OCI-LY1 (cell line): Measurements from ENCODE around the gene ZNF555.

ENCODE experiments used
- CTCF ChIP-seq: fragments of 200-600 bp; sonication (generic), shearing (Covaris generic); IDR thresholded peaks from 2 replicates; pipeline ENCODE4 v1.5.1; 2017; ENCODE audit warnings: mild to moderate bottlenecking, antibody characterized with exemption, low read length, moderate library complexity, mixed read lengths
- EZH2 ChIP-seq: fragments of 200-600 bp; sonication (generic), shearing (Covaris generic); IDR thresholded peaks from 2 replicates; pipeline ENCODE4 v1.8.0; 2017; ENCODE audit warnings: borderline replicate concordance, mixed run types, mild to moderate bottlenecking, antibody characterized with exemption, low read length, moderate library complexity, mixed read lengths

GRCh38 chr19:2866495-2867024, 25.3 kb downstream of the ZNF555 start:
- TF ChIP-seq EZH2 (no peak), CTCF (no peak)
